HG03060 (cell line): Measurements from ENCODE around the gene NRG2.

Experiments used
- ATAC-seq: cut with Tn5 transposase; IDR thresholded peaks from one replicate; pipeline ENCODE4 v1.9.1; 2021; ENCODE audit warnings: low read depth, moderate number of reproducible peaks; ENCODE audit not compliant: unreplicated experiment

Gene NRG2

GRCh38 chr5:140014751-140015150, 28.3 kb downstream of the NRG2 start:
- no peak for ATAC-seq

DNA sequence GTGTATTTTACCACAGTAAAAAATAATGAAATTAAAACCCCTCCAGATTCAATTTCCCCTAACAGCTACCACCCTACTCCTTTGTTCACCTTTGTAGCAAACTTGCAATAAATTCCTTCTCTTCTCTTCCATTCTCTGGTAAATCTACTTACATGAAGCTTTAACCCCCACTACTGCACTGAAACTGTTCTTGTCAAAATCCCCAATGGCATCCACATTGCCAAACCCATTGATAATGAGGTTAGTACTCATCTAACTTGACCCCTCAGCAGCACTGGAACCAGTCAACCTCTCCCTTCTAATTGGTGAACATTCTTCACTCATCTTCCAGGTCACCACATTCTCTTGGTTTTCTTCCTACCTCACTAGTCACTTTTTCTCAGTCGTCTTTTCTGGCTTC, 29.6 kb downstream of the NRG2 start:
- no peak for ATAC-seq

DNA sequence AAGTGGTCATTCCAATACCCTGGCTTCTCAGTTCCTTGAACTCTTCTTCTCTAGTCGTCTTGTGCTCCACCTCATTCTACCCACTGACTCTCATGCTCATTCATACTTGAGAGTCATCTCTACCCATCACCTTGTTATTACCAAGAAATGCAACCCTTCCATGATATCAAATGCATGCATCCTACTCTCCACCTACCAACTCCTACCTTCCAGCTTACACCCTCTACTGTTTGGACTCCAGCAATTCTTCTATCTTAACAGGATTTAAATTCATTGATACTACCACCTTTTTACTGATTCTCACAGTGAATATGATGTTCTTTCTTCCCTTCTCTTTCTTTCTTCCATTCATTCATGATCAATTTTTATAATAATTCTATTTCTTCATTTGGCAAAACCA, 30.7 kb downstream of the NRG2 start:
- ATAC-seq: no peak

GRCh38 chr5:140011297-140011802, 31.7 kb downstream of the NRG2 start:
- peak; percentile 73 for ATAC-seq

GRCh38 chr5:140010798-140011197, 32.3 kb downstream of the NRG2 start:
- ATAC-seq: no peak

GRCh38 chr5:140007311-140007710, 35.8 kb downstream of the NRG2 start:
- ATAC-seq: no peak

DNA sequence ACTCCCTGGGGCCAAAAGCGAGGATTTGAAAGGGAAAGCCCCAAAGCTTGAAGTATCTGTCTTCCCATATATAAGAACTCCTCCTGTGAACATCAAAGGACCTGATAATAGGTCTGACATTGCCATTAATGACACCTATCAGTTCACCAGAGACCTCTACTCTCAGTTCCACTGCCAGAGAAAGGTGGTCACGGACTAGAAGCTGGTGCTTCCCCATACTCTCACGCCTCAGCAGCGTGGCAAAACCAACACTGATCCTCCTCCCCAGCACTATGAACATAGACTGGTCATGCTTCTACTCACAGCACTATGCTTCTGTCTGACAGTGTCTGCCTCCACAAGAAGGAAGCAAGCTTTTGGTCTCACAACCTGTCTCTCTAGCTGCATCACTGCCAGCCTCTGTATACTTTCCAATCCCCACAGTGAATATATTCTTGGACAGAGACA, 37.9 kb downstream of the NRG2 start:
- ATAC-seq: peak; percentile 90

DNA sequence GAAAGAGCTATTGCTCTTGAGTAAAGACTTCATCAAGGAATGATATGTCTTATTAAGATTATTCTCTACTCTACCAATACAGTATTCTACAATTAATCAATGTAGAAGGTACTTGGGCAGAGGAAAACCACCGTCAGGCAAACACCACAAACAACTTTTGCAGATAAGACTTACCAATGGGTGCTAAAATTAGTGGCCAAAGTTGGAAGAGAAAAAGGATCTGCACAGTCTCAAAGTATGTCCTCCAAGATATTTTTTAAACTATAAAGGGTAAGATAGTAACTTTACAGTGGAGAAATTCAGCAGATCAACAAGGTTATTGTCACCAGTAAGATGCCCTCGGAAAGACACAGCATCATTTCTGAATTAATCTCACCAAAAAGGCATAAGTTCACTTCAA, 38.9 kb downstream of the NRG2 start:
- no peak for ATAC-seq

- no peak for ATAC-seq
Observed at GRCh38 chr5:140003519-140003918, 39.6 kb downstream of the NRG2 start.

DNA sequence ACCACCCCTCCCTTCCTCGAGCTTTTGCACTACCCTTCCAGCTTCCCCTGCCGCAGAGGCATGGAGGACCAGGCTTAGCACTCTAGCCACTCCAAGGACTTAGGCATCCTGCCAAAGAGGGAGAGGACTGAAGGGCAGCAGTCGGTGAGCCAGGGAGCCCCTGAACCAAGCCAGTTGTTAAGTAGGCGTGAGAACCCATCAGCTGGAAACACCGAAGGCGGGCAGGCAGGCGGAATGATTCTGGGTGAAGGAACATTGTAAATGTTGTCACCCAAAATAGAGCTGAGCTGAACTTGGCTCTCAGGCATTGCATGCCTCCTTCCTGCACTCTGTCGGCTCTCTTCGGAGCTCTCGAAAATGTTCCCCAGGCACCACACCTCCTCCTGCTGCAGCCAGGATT, 42.8 kb downstream of the NRG2 start:
- ATAC-seq: no peak

- no peak for ATAC-seq
Observed at GRCh38 chr5:139998837-139999236, 44.3 kb downstream of the NRG2 start.

DNA sequence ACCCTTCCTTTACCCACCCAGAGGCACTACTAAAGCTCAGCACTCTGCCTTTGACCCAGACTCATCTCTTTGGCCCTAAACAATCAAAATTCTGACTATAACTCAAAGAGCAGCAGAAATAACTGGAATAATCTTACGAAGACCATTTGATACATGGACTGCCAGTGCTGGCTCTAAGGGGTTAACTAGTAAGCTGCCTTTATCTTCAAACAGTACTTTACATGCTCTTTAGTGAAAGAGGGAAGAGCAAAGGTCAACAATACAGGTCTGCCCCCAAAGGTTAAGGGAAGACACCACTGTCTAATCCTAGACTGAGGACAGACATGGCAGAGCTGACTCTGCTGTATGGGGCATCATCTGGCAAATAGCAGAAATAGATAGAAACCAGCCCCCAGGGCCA, 45.8 kb downstream of the NRG2 start:
- ATAC-seq: no peak

DNA sequence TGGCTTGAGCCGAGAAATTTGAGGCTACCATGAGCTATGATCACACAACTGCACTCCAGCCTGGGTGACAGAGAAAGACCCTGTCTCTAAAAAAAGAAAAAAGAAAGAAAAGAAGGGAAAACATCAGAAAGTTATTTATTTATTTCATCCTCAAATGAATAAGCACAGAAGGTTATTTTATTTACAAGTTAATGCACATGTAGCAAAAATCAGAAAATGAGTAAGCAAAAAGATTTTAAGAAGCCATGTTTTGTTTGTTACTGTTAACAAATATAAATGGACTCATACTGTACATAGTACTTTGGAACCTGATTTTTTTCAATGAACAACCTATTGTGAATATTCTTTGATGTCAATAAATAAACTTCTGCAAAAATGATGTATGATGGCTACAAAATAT, 47.2 kb downstream of the NRG2 start:
- no peak for ATAC-seq

- ATAC-seq: no peak
Observed at GRCh38 chr5:139994234-139994633, 48.9 kb downstream of the NRG2 start.

- ATAC-seq: no peak
Observed at GRCh38 chr5:139985733-139986132, 57.4 kb downstream of the NRG2 start.

DNA sequence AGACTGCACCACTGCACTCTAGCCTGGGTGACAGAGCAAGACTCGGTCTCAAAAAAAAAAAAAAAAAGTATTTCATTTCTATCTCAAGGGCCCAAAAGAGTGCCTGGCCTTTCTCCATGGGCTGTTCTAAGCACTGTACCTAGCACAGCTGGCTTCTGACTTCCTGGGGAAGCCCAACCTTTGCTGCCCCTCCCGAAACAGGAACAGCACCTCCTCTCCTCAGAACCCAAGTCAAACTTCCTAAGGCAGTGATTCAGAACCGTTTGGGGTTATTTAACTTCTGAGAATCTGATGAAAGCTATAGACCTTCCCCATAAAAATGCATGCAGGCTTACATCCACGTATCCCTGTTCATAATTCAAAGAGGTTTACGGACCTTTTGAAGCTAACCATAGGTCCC, 57.8 kb downstream of the NRG2 start:
- no peak for ATAC-seq

GRCh38 chr5:139984816-139985215, 58.3 kb downstream of the NRG2 start:
- ATAC-seq: no peak

DNA sequence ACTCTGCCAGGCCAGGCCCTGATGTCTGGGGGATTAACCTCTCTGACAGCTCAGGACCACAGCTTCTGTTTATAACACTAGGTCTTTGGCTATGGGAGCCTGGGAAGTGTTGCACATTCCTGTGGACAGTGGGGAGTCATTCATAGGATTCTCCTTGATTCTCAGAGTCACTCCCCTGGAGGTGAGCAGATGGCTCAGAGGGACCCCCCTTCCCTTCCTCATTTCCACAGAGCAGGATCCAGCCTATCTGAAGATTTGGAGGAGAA, 60.2 kb downstream of the NRG2 start:
- ATAC-seq: no peak

DNA sequence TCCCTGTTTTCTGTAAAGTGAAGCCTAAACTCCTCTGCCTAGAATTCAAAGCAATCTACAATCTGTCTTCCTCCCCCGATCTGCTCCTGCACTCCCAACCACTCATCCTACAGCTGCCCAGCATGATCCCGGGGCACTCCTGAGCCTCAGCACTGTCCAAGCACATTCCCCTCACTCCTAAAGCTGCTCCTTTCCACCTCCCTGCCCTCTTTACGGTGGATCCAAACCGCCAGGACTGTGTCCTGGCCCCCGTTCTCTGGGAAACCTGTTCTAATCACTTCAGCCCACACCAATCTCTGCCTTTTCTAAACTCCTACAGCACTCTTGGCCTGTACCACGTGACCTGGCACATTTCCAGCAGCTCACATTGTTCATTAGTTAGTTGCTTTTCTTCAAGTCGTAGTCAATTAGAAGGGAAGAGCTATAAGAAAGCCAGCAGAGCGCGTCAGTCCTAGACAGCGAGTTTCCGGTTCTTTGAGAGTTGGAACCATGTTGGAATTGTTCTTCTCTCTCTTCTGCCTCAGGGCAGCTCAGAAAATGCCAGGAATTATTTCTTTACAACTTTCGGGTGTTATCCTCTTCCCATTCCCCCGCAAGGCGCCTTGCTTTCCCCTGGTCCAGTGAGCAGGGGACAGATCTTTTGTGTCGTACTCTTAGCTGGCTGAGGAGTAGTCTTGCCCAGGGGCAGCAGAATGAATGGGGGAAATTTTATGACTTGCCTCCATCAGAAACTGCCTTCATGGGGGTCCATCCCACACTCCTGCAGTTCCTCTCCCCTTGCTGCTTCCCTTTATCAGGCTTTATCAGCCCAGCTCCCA, 60.7 kb downstream of the NRG2 start:
- ATAC-seq: no peak

- ATAC-seq: no peak
Observed at GRCh38 chr5:139980765-139981164, 62.3 kb downstream of the NRG2 start.

DNA sequence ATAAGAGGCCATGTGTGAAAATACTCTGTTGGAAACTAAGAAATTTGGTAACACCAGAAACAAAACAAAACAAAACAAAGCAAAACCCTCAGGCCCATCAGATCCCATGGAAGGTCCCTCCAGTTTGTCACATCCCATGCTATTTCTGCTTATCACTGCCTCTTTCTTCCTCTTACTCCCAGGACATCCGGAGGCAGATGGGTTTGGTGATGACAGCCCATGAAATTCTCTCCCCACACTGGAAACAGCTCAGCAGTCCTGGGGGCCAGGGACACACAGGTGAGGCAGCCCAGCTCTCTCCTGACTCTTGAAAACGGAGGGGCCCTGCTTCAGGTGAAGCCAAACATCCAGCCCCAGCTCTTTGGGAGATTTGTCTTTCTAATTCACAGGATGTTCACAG, 63.2 kb downstream of the NRG2 start:
- ATAC-seq: no peak

DNA sequence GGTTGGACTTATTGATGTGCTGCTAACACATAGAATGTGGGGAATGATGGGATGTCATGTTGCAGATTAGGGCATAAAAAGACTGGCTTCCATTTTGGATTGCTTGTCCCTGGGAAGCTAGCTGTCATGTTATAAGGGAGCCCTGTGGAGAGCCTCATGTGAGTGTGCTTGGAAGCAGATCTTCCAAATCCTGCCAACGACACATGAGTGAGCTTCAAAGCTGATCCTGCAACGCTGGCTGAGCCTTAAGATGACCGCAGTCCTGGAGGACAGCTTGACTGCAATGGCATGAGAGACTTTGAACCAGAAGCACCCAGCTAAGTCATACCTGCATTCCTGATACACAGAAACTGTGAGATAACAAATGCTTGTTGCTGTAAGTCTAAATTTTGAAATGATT, 63.6 kb downstream of the NRG2 start:
- ATAC-seq: no peak

DNA sequence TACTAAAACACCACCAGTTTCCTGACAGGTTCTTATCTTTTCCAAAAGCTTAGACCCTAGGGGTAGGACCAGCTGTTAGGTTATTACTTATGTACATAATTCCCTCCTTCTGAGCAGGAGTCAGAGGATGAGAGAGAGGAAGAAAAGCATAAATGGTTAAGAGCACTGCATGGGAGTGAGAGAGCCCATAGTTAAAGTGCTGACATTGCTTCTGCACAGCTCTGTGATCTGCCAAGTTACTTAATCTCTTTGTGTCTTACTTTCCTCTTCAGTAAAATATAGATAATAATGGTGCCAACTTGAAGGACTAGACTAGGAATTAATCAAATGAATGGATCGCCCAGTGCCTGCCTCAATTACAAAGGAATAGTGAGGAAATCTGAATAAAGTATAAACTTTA, 66.4 kb downstream of the NRG2 start:
- no peak for ATAC-seq
